Measurements from ENCODE around the gene NPDC1.

NPDC1 gene

DNA sequence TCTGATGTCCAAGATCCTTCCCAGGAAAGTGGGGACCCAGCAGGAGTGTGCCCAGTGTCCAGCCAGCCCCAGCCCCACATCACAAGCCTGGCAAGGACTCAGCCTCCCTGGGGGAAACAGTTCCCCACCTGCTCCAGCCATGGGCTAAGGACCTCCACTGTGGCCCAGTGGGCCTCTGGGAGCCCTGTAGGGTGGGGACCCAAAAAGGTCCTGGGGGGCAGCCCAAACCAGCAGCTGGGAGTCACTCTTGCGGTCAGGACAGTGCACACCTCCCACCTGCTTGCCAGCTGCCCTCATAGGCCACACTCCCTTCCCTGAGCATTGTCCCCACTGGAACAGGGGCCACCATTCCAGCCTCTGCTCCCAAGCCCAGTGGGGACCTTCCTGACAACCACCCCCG is 19.6 kb downstream of the NPDC1 start:
- DNase-seq (ENCODE audit: low read depth in 2 of 2), result no peak

DNA sequence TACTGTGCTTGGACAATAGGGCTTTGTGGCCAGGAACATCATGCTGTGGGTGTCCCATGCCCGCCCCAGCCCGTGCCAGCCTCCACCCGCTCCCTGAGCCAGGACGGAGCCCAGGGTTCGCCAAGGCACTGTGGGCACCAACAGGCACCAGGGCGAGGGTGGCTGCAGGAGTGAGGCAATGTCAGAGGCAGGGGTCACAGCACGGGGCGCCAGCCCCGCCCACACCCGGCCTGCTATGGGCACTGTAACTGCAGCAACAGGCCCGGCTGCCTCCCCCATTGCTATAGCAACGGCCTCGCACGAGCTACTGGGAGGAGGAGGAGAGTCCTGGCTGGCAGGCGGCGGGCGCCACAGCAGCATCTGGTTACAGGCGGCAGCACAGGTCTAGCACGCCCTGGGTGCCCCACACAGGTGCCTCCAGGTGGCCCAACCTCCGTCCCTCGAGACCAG is 20.4 kb downstream of the NPDC1 start:
- DNase-seq (ENCODE audit: low read depth in 2 of 2), result no peak

DNA sequence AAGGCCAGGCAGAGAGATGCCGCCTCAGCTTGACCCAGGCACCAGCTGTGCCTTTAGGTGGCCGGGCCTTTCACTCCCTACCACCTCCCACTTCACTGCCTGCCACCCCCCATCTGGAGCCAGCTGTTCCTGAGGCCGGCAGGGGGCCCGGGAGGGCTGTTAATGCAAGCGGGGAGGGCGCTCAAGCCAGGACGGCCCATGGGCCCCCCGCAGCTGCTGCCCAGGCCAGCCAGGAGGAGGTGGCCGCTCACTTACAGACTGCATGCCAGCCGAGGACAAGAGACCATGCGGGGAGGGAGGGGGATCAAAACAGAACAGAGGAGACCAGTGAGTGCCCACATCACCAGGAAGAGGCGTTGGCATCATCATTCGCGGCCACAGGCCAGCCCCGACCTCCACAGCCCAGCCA is 22.4 kb downstream of the NPDC1 start:
- DNase-seq (ENCODE audit: low read depth in 2 of 2), result no peak

GRCh38 chr9:137023157-137023556 is 22.8 kb downstream of the NPDC1 start:
- no peak for DNase-seq (ENCODE audit: low read depth in 2 of 2)

- no peak for DNase-seq (ENCODE audit: low read depth in 2 of 2)
These were observed 23.3 kb downstream of the NPDC1 start for GRCh38 chr9:137022662-137023008.

DNA sequence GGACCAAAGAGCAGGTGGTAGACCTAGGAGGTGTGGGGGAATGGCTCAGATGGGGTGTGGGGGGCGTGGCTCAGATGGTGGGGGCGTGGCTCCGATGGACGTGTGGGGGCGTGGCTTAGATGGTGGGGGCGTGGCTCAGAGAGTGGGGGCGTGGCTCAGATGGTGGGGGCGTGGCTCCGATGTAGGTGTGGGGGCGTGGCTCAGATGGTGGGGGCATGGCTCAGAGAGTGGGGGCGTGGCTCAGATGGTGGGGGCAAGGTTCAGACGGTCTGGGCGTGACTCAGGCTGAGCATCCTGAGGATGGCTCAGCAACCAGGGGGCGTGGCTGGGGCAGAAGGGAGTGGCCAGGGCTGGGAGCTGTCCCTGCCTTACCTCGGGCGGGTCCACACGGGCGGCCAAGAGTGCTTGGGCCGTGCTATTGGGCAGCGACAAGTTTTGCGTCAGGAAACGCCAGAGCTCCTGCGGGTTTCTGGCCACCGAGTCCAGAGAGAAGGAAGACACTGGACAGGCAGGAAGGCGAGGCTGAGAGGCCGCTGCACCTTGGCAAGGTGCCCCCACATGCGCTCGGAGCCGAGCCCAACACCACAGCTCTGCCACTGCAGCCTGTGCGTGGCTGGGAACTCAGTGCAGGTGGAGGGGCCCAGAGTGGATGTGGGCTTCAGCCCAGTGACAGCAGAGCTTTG is 23.9 kb downstream of the NPDC1 start:
- DNase-seq (ENCODE audit: low read depth in 2 of 2), result no peak

DNA sequence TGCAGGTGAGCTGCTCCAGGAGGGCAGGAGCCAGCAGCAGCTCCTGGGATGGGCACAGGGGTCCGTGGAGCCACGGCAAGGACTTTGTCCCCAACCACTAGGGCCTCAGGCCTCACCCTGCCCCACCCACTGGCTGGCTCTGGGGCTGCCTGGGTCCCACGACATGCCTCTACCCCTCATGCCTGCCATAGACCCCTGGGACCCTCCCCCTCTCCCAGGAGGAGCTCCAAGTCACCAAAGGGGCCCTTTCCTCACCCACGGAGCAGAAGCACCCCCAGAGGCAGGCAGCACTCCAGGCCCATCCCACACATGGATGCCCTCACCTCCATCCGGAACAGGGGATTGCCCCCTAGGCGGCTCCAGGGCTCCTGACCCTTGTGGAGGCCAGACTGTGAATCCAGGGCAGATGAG is 24.4 kb downstream of the NPDC1 start:
- no peak for DNase-seq (ENCODE audit: low read depth in 2 of 2)

GRCh38 chr9:137020771-137021567 is 25.0 kb downstream of the NPDC1 start:
- no peak for DNase-seq (ENCODE audit: low read depth in 2 of 2)

- no peak for DNase-seq (ENCODE audit: low read depth in 2 of 2)
These were observed 25.9 kb downstream of the NPDC1 start for GRCh38 chr9:137019891-137020683.

GRCh38 chr9:137018761-137019559 is 27.0 kb downstream of the NPDC1 start:
- no peak for DNase-seq (ENCODE audit: low read depth in 2 of 2)

GRCh38 chr9:137017791-137018497 is 28.0 kb downstream of the NPDC1 start:
- no peak for DNase-seq (ENCODE audit: low read depth in 2 of 2)

- no peak for DNase-seq (ENCODE audit: low read depth in 2 of 2)
These were observed 28.9 kb downstream of the NPDC1 start for GRCh38 chr9:137017071-137017470.

DNA sequence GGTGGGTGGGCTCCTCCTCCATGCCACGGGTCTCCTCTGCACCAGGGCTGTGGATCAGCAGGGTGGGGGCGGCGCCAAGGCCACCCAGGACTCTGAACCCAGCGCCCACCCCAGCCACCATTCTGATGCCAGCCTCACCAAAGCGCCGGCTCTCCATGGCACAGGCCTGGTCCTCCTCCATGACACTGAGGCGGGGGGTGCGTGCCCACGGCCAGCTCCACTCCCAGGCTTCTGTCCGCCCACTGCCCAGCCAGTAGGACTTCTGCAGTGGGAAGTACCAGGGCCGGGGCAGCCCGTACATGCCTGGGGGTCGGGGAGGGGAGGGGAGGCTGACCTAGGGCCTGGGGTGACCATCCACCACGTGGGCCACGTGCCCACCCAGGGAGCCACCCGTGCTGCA is 29.5 kb downstream of the NPDC1 start:
- DNase-seq (ENCODE audit: low read depth in 2 of 2), result no peak

DNA sequence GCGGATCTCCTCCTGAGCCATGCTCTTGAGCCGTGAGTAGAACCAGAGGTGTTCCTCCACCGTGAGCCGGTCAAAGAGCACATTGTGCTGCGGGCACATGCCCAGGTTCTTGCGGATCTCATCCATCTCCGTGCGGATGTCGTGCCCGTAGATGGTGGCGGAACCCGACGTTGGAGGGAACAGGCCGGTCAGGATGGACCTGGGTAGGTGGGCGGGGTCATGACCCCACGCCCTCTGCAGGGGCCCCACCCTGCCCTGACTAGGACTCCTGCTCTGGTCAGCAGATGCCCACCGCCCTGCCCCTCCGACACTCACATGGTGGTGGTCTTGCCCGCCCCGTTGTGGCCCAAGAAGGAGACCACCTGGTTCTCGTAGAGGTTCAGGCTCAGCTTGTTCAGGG is 30.0 kb downstream of the NPDC1 start:
- no peak for DNase-seq (ENCODE audit: low read depth in 2 of 2)

- DNase-seq (ENCODE audit: low read depth in 2 of 2), result no peak
These were observed 30.4 kb downstream of the NPDC1 start for GRCh38 chr9:137015540-137015930.

DNA sequence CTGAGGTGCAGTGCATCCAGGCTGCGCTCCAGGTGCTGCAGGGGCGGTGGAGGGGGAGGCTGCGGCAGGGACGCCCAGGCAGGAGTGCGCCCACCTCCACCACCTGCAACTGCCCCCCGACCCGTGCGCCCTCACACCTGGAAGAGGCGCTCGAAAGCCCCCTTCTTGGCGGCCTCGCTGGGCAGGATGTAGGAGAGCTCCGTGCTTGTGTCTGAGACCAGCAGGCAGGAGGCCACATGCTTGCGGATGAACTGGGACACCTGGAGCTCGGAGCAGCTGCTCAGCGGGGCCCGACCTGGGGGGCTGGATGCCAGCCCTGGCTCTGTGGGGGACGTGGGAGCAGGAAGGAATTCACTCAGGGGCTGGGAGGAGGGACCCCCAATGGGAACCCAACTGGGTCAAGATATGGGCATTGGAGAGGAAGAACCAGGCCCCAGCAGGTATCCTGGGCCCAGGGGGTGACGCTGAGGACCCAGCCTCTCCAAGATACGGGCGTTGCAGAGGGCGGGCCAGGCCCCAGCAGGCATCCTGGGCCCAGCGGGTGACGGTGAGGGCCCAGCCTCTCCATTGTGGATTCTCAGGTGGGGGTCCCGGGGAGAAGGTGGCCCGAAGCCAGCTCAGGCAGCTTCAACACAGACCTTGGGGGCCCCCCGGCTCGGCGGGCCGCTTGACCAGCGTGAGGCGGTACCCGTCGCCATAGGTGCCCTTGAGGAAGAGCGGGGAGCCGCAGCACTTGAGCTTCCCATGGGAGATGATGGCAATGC is 31.0 kb downstream of the NPDC1 start:
- no peak for DNase-seq (ENCODE audit: low read depth in 2 of 2)

DNA sequence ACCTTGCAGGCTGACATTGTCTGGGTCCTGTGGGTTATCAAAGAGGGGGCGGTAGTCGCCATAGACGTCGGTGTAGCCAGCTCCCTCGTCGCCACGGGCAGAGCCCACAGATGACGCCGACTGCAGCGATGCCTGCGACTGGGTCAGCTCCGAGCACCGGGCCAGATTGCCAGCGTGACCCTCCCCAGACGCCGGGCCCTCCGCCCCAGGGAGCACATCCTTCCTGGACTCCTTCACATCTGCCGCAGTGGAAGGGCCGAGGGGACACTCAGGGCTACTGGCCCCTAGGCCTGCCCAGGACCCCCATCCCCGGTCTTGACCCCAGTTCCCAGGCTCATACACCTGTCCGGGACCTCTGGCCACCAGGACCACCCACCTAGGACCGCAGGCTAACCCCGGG is 31.8 kb downstream of the NPDC1 start:
- DNase-seq (ENCODE audit: low read depth in 2 of 2), result no peak

DNA sequence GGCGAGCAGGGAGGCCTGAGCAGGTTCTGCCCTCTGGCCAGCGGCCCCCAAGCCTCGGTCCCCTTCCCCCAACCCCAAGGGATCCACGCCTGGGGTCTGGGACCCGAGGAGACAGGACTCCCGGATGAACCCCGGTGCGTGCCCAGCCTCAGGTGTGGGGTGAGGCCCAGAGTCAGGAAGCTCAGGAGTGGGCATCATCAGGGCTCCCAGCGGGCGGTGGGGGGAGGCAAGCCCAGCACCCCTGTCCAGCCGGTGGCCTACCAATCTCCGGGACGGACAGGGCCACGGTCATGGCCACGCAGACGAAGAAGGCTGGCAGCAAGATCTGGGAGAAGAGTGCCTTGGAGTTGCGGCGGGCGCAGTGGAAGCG is 32.4 kb downstream of the NPDC1 start:
- DNase-seq (ENCODE audit: low read depth in 2 of 2), result no peak

- no peak for DNase-seq (ENCODE audit: low read depth in 2 of 2)
These were observed 33.0 kb downstream of the NPDC1 start for GRCh38 chr9:137012694-137013570.

Measured in stimulated activated CD8-positive, alpha-beta memory T cell treated with anti-CD3 and anti-CD28 coated beads, Interleukin-7, amount 100 ng/mL, for 1 hour (primary cell).